HEK293 (cell line): Measurements from ENCODE around the gene QSER1.

ENCODE experiments used
- CTCF ChIA-PET: fragments of 350-600 bp; formaldehyde crosslinking; extraction: SDS; loops from one replicate; lab custom pipeline; 2021; ENCODE audit warnings: antibody characterized with exemption; lab: Yijun Ruan, JAX
- POLR2A ChIA-PET: fragments of 300-600 bp; formaldehyde crosslinking; extraction: SDS; loops from one replicate; lab custom pipeline; 2020; ENCODE audit warnings: antibody characterized with exemption, inconsistent platforms; lab: Yijun Ruan, JAX
- H3K27ac ChIP-seq: fragments of 200-500 bp; sonication (Bioruptor generic); 2 replicates; pipeline ENCODE4 v1.5.1; 2014; ENCODE audit warnings: low read depth, low read length, control low read depth, inconsistent platforms; ENCODE audit errors: extremely low read depth
- H3K36me3 ChIP-seq, 2 experiments: fragments of 200-500 bp in 1 of 2; sonication (Bioruptor generic) in 1 of 2; 1 replicate in 1 of 2; 2 replicates in 1 of 2; pipeline ENCODE4 v1.5.1; 2014 to 2017; ENCODE audit warnings: inconsistent platforms in 2 of 2, low read length in 2 of 2; ENCODE audit not compliant: control insufficient read depth in 2 of 2, insufficient read depth in 1 of 2
- H3K4me1 ChIP-seq: fragments of 200-500 bp; sonication (Bioruptor generic); 2 replicates; pipeline ENCODE4 v1.5.1; 2014; ENCODE audit warnings: mild to moderate bottlenecking, low read length, inconsistent platforms; ENCODE audit not compliant: control insufficient read depth, insufficient read depth
- H3K4me3 ChIP-seq: 2 replicates; pipeline ENCODE4 v1.5.1; 2011; ENCODE audit warnings: low read depth, mild to moderate bottlenecking, control low read depth, low read length, moderate library complexity
- H3K9me3 ChIP-seq: fragments of 200-500 bp; sonication (Bioruptor generic); 2 replicates; pipeline ENCODE4 v1.5.1; 2014; ENCODE audit warnings: low read depth, low read length, inconsistent platforms; ENCODE audit not compliant: control insufficient read depth, insufficient read depth
- HOXC10 ChIP-seq: sonication (generic); formaldehyde crosslinking; IDR thresholded peaks from 2 replicates; pipeline ENCODE4 v1.8.1; 2023; ENCODE audit warnings: mild to moderate bottlenecking, missing genetic modification reagents
- IKZF3 ChIP-seq: fragments of 450-650 bp; IDR thresholded peaks from 2 replicates; pipeline ENCODE4 v1.5.0; 2018; ENCODE audit warnings: missing biosample characterization, mild to moderate bottlenecking, missing genetic modification characterization, moderate library complexity
- KLF10 ChIP-seq: fragments of 450-650 bp; IDR thresholded peaks from 2 replicates; pipeline ENCODE4 v1.5.1; 2018; ENCODE audit warnings: missing biosample characterization, mild to moderate bottlenecking, missing genetic modification characterization
- MYNN ChIP-seq: fragments of 450-650 bp; formaldehyde crosslinking; IDR thresholded peaks from 2 replicates; pipeline ENCODE4 v1.5.1; 2016; ENCODE audit warnings: missing biosample characterization, missing genetic modification characterization, borderline replicate concordance
- OSR2 ChIP-seq: fragments of 450-650 bp; formaldehyde crosslinking; IDR thresholded peaks from 2 replicates; pipeline ENCODE4 v1.5.1; 2016; ENCODE audit warnings: missing biosample characterization, missing genetic modification characterization
- SP7 ChIP-seq: fragments of 450-650 bp; formaldehyde crosslinking; IDR thresholded peaks from 2 replicates; pipeline ENCODE4 v1.5.1; 2016; ENCODE audit warnings: missing biosample characterization, missing genetic modification characterization
- ZBTB20 ChIP-seq: fragments of 450-650 bp; formaldehyde crosslinking; IDR thresholded peaks from 2 replicates; pipeline ENCODE4 v1.5.1; 2016; ENCODE audit warnings: missing biosample characterization, missing genetic modification characterization
- ZNF138 ChIP-seq: fragments of 450-650 bp; formaldehyde crosslinking; IDR thresholded peaks from 2 replicates; pipeline ENCODE4 v1.5.1; 2016; ENCODE audit warnings: missing biosample characterization, missing genetic modification characterization, borderline replicate concordance
- ZNF174 ChIP-seq: fragments of 450-650 bp; formaldehyde crosslinking; IDR thresholded peaks from 2 replicates; pipeline ENCODE4 v1.5.0; 2017; ENCODE audit warnings: missing biosample characterization, mild to moderate bottlenecking, missing genetic modification characterization
- ZNF23 ChIP-seq: fragments of 450-650 bp; formaldehyde crosslinking; IDR thresholded peaks from 2 replicates; pipeline ENCODE4 v1.5.1; 2016; ENCODE audit warnings: missing biosample characterization, missing genetic modification characterization, borderline replicate concordance
- ZNF248 ChIP-seq: fragments of 450-650 bp; formaldehyde crosslinking; IDR thresholded peaks from 2 replicates; pipeline ENCODE4 v1.5.1; 2017; ENCODE audit warnings: missing biosample characterization, missing genetic modification characterization
- ZNF311 ChIP-seq: fragments of 450-650 bp; formaldehyde crosslinking; IDR thresholded peaks from 2 replicates; pipeline ENCODE4 v1.5.1; 2017; ENCODE audit warnings: missing biosample characterization, missing genetic modification characterization, borderline replicate concordance
- ZNF48 ChIP-seq: fragments of 450-650 bp; formaldehyde crosslinking; IDR thresholded peaks from 2 replicates; pipeline ENCODE4 v1.5.1; 2016; ENCODE audit warnings: missing biosample characterization, missing genetic modification characterization
- ZNF548 ChIP-seq: fragments of 450-650 bp; formaldehyde crosslinking; IDR thresholded peaks from 2 replicates; pipeline ENCODE4 v1.5.1; 2016; ENCODE audit warnings: missing biosample characterization, missing genetic modification characterization
- ZNF629 ChIP-seq: fragments of 450-650 bp; formaldehyde crosslinking; IDR thresholded peaks from 2 replicates; pipeline ENCODE4 v1.5.1; 2017; ENCODE audit warnings: missing biosample characterization, missing genetic modification characterization
- ZNF639 ChIP-seq: fragments of 450-650 bp; formaldehyde crosslinking; IDR thresholded peaks from 2 replicates; pipeline ENCODE4 v1.5.1; 2016; ENCODE audit warnings: missing biosample characterization, missing genetic modification characterization
- ZNF654 ChIP-seq: fragments of 450-650 bp; formaldehyde crosslinking; IDR thresholded peaks from 2 replicates; pipeline ENCODE4 v1.5.1; 2016; ENCODE audit warnings: low read depth, missing biosample characterization, missing genetic modification characterization
- ZNF76 ChIP-seq: fragments of 450-650 bp; formaldehyde crosslinking; IDR thresholded peaks from 2 replicates; pipeline ENCODE4; 2016; ENCODE audit warnings: low read depth, missing biosample characterization, missing genetic modification characterization, borderline replicate concordance
- TF ChIP-seq, protein P1 (sequence below): fragments of 450-650 bp; formaldehyde crosslinking; IDR thresholded peaks from 2 replicates; pipeline ENCODE4 v1.5.1; 2016; ENCODE audit warnings: missing biosample characterization, missing genetic modification characterization
- TF ChIP-seq, protein P2 (sequence below): fragments of 450-650 bp; formaldehyde crosslinking; IDR thresholded peaks from 2 replicates; pipeline ENCODE4 v1.5.1; 2016; ENCODE audit warnings: missing biosample characterization, missing genetic modification characterization

The QSER1 gene

DNA sequence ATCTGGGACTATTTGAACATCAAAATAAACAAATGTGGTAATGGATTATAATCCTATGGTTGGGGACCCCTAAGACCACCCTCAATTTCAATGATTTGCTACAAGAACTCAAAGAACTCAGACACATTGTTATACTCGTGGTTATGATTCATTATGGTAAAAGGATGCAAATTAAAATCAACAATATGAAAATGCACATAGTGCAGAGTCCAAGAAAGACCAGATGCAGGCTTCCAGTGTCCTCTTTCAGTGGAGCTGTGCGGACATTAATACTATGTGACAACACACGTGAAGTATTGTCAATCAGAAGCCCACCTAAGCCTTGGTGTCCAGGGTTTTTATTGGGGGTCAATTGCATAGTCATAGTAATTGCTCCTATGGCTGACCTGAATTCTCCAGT is 9.2 kb upstream of the QSER1 start (continued):
- TF ChIP-seq KLF10 (tag by site-specific recombination) (no peak), OSR2 (tag by site-specific recombination) (no peak), ZNF548 (tag by site-specific recombination) (no peak)
- TF ChIP-seq, protein P1, sequence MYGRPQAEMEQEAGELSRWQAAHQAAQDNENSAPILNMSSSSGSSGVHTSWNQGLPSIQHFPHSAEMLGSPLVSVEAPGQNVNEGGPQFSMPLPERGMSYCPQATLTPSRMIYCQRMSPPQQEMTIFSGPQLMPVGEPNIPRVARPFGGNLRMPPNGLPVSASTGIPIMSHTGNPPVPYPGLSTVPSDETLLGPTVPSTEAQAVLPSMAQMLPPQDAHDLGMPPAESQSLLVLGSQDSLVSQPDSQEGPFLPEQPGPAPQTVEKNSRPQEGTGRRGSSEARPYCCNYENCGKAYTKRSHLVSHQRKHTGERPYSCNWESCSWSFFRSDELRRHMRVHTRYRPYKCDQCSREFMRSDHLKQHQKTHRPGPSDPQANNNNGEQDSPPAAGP: no peak
- TF ChIP-seq, protein P2, sequence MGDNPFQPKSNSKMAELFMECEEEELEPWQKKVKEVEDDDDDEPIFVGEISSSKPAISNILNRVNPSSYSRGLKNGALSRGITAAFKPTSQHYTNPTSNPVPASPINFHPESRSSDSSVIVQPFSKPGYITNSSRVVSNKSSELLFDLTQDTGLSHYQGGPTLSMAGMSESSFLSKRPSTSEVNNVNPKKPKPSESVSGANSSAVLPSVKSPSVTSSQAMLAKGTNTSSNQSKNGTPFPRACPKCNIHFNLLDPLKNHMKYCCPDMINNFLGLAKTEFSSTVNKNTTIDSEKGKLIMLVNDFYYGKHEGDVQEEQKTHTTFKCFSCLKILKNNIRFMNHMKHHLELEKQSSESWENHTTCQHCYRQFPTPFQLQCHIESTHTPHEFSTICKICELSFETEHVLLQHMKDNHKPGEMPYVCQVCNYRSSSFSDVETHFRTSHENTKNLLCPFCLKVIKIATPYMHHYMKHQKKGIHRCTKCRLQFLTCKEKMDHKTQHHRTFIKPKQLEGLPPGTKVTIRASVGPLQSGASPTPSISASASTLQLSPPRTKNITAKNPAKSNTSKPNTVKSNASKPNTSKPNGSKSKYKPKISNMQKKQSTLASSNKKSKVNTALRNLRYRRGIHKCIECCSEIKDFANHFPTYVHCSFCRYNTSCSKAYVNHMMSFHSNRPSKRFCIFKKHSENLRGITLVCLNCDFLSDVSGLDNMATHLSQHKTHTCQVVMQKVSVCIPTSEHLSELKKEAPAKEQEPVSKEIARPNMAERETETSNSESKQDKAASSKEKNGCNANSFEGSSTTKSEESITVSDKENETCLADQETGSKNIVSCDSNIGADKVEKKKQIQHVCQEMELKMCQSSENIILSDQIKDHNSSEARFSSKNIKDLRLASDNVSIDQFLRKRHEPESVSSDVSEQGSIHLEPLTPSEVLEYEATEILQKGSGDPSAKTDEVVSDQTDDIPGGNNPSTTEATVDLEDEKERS (tag by site-specific recombination): no peak

DNA sequence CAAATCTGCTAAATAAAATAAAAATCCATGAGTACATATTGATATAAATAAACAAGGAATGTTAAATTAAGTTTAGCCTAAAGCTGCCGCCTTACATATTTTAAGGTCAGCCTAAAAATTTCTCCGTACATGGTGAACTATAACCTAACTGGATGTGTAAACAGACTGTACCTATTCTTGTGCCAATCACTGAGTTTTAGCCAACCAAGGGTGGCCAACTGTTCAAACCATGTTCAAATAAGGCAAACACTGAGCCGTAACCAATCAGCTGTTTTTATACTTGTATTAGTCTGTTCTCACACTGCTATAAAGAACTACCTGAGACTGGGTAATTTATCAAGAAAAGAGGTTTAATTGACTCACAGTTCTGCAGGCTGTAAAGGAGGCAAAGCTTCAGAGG is 8.6 kb upstream of the QSER1 start:
- no peak for TF ChIP-seq HOXC10 (CRISPR knock-in tag)
- TF ChIP-seq SP7: no peak
- no peak for TF ChIP-seq ZNF48 (tag by site-specific recombination)
- TF ChIP-seq ZNF629: no peak
- TF ChIP-seq MYNN: no peak
- no peak for TF ChIP-seq IKZF3 (tag by site-specific recombination)
- TF ChIP-seq ZNF311 (tag by site-specific recombination): no peak
- TF ChIP-seq ZNF23 (tag by site-specific recombination): no peak
- TF ChIP-seq ZNF174 (tag by site-specific recombination): no peak
- TF ChIP-seq ZNF76: no peak
- no peak for TF ChIP-seq ZBTB20 (tag by site-specific recombination)
- ChIA-PET CTCF (interaction anchor here (0.5 to 0.7 kb wide), 5 partner anchors 12 to 165 kb away, joined by 3 to 6 read pairs (median 4); no protein-coding TSS in a partner anchor), POLR2A (no interaction called here)
- H3K4me1 ChIP-seq: no peaks in the 10 kb centered on the region
- no peaks in the 10 kb centered on the region for H3K9me3 ChIP-seq
- no peak overlapping the region for H3K27ac ChIP-seq
- no peak overlapping the region for H3K4me3 ChIP-seq
- H3K36me3 ChIP-seq: no peaks in the 10 kb centered on the region

- H3K4me3 ChIP-seq: no peak overlapping the region
- POLR2A ChIA-PET: no interaction called here
- H3K27ac ChIP-seq: no peak overlapping the region
- CTCF ChIA-PET: interaction anchor here (0.6 to 2.3 kb wide), 6 partner anchors 8 to 597 kb away, joined by 3 to 7 read pairs (median 4); no protein-coding TSS in a partner anchor
- H3K4me1 ChIP-seq: no peaks in the 10 kb centered on the region
- TF ChIP-seq ZNF248 (no peak), ZNF629 (peak; percentile 42; the same call in 1 of the 2 replicates), ZNF138 (tag by site-specific recombination) (no peak), ZNF639 (tag by site-specific recombination) (no peak), ZNF654 (peak; percentile 6; the same call in 1 of the 2 replicates), ZNF23 (tag by site-specific recombination) (no peak)
- H3K9me3 ChIP-seq: no peaks in the 10 kb centered on the region
- H3K36me3 ChIP-seq: no peaks in the 10 kb centered on the region
These were observed 7.7 kb upstream of the QSER1 start for GRCh38 chr11:32884770-32885384.
